ENCODE measurements around the gene PCBP3. TPM values are rescaled to one million over a fixed set of nuclear protein-coding genes. Genes with fewer than 3 reads are reported as not detected.

The PCBP3 gene
- total RNA-seq, 1 donor from 2014 or later = 11.8 TPM

GRCh38 chr21:45971616-45972352 lies 328.3 kb downstream of the PCBP3 start:
- H3K4me1 Mint-ChIP-seq (ENCODE audit: low read depth) = peaks cover 44% of the 10 kb centered on the region
- DNase-seq (ENCODE audit: low spot score) = no peak

DNA sequence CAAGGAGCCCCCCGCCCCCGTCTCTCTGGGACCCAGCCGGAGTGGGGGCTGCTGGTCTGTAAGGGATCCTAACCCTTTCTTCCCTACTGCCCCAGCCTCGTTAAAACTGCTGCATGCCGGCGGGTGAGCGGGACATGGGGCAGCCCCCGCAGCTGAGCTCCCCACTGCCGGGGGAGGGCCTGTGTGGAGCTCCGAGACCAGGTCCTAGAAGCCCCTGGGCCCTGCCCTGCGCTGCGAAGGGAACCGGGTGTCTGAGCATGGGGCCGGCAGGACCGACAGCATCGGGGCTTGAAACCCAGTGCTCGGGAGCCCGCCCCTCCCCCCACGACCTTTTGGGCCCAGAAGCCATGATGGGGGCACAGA lies 328.8 kb downstream of the PCBP3 start:
- Mint-ChIP-seq H3K4me3 (ENCODE audit: unreplicated experiment) (peak overlapping the region; percentile 25), H3K4me1 (ENCODE audit: low read depth) (peaks cover 45% of the 10 kb centered on the region), H3K9me3 (ENCODE audit: low read depth) (no peaks in the 10 kb centered on the region), H3K27ac (ENCODE audit: unreplicated experiment) (peak overlapping the region; percentile 71), H3K36me3 (ENCODE audit: low read depth) (no peaks in the 10 kb centered on the region), H3K27me3 (ENCODE audit: low read depth) (no peaks in the 10 kb centered on the region)
- no peak for TF ChIP-seq CTCF (IDR thresholded peaks at IDR 0.05)
- DNase-seq (ENCODE audit: low spot score) = no peak

More at GRCh38 chr21:45971616-45972352, 328.3 kb downstream of the PCBP3 start:
- no peaks in the 10 kb centered on the region for H3K9me3 Mint-ChIP-seq (ENCODE audit: low read depth)
- H3K4me3 Mint-ChIP-seq (ENCODE audit: unreplicated experiment) = no peak overlapping the region
- no peaks in the 10 kb centered on the region for H3K27me3 Mint-ChIP-seq (ENCODE audit: low read depth)
- H3K27ac Mint-ChIP-seq (ENCODE audit: unreplicated experiment) = peak overlapping the region; percentile 85
- no peak for TF ChIP-seq CTCF (IDR thresholded peaks at IDR 0.05)
- H3K36me3 Mint-ChIP-seq (ENCODE audit: low read depth) = no peaks in the 10 kb centered on the region

DNA sequence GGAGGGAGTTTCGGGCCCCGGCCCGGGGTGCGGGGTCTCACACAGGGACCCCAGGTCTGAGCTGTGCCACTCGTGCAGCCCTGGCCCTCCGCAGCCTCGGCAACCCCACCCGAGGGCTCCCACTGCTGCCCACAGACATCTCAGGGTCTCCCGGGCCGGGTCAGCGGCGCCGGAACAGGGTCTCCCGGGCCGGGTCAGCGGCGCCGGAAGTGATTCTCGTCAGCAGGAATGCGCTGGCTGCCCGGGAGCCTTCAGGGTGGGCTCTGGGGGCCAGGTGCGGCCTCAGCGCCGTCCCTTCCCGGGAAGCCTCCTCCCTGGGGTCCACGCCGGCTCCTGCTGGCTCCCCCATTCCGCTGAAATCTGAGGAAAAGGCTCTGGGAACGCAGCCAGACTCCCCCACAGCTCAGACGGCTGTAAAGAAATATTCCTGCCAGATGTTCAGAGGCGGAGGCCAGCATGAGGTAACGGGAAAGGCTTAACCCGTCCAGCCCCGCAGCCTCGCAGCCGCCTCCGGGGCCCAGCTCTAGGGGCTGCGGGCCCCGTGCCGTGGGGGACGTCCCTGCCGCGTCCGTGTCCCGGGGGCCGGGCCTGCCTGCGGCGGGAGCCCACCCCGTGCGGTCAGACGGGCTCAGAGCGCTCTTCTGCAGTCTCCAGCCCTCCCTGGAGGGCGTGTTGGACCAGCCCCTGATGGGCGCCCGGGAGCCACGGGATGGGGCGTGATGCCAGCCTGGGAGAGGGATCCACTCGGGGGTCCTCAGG lies 329.4 kb downstream of the PCBP3 start:
- H3K9me3 Mint-ChIP-seq (ENCODE audit: low read depth) = no peaks in the 10 kb centered on the region
- H3K27me3 Mint-ChIP-seq (ENCODE audit: low read depth) = no peaks in the 10 kb centered on the region
- peak overlapping the region; percentile 71 for H3K27ac Mint-ChIP-seq (ENCODE audit: unreplicated experiment)

DNA sequence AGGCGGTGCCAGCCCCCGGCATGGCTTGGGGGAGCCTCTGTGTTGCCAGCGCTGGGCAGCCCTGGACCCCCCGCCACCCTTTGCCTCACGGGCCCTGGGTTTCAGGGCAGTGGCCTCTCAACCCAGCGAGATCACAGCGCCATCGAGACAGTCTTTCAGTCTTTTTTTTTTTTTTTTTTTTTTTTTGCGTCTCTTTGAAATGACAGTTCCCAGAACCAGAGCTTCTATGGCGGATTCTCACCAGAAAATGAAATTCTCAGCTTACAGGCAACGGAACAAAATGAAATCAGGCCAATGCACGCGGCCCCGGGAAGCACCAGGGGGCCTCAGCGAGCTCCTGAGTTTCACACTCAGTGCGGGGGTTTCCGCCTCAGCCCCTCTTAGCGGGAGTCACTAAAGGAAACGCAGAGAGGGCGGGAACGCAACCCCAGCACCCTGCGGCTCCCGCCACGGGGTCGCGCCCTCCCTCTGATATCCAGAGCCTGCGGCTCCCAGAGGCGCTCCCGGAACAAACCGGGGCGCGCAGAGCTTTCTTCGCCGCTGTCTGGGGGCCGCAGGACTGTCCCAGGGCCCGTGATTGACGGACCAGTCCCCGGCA lies 330.0 kb downstream of the PCBP3 start:
- TF ChIP-seq CTCF (IDR thresholded peaks at IDR 0.05) = peak; percentile 89
- Mint-ChIP-seq H3K27me3 (ENCODE audit: low read depth) (no peaks in the 10 kb centered on the region), H3K4me1 (ENCODE audit: low read depth) (peaks cover 53% of the 10 kb centered on the region), H3K4me3 (ENCODE audit: unreplicated experiment) (peak overlapping the region; percentile 66), H3K36me3 (ENCODE audit: low read depth) (no peaks in the 10 kb centered on the region), H3K27ac (ENCODE audit: unreplicated experiment) (peak overlapping the region; percentile 96), H3K9me3 (ENCODE audit: low read depth) (no peaks in the 10 kb centered on the region)
- DNase-seq (ENCODE audit: low spot score) = peak; percentile 93

More for the DNA sequence above, 329.4 kb downstream of the PCBP3 start:
- Mint-ChIP-seq H3K36me3 (ENCODE audit: low read depth) (no peaks in the 10 kb centered on the region), H3K4me1 (ENCODE audit: low read depth) (peaks cover 48% of the 10 kb centered on the region), H3K4me3 (ENCODE audit: unreplicated experiment) (peak overlapping the region; percentile 66)
- DNase-seq (ENCODE audit: low spot score) = no peak
- TF ChIP-seq CTCF (IDR thresholded peaks at IDR 0.05) = no peak

Measured in chondrocyte (in vitro differentiated cells).